Measurements from ENCODE around the gene TNRC6A.
"Not testable (repeated sequence)": the region's sequence is repeated elsewhere in the genome, so short reads cannot be mapped to it uniquely, and the experiment has no call there.

TNRC6A gene

GRCh38 chr16:24758373-24758772 is 28.9 kb downstream of the TNRC6A start:
- no peak for DNase-seq (ENCODE audit: low read depth in 2 of 2)

DNA sequence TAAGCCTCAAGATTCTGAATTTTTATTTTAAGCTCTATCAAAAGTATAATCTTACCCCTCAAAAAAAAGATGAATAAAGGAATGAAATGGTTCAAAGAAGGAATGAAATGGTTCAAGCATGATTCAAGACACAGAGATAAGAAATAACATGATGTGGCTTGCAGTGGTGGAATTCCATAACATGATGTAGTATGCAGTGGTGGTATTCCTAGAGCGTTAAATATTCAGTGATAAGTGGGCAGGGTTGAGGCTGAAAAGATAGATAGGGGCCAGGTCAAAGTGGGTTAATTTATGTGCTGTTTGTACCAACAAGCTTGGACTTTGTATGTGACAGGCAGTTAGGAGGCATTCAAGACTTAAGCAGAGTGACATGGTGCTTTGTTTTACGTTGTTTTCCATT is 29.6 kb downstream of the TNRC6A start:
- no peak for DNase-seq (ENCODE audit: low read depth in 2 of 2)

DNA sequence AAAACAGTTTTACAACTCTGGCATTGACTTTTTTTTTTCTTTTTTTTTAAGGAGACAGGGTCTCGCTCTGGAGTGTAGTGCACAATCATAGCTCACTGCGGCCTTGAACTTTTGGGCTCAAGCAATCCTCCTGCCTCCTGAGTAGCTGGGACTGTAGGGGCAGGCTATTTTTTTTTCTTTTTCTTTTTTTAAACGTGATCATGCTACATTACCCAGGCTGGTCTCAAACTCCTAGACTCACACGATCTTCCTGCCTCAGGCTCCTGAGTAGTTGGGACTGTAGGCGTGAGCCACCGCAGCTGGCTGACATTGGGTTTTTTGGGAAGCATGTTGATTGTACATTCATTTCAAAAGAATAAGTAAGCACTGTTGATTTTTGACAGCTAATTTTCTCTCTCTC is 32.1 kb downstream of the TNRC6A start:
- no peak for DNase-seq (ENCODE audit: low read depth in 2 of 2)

DNA sequence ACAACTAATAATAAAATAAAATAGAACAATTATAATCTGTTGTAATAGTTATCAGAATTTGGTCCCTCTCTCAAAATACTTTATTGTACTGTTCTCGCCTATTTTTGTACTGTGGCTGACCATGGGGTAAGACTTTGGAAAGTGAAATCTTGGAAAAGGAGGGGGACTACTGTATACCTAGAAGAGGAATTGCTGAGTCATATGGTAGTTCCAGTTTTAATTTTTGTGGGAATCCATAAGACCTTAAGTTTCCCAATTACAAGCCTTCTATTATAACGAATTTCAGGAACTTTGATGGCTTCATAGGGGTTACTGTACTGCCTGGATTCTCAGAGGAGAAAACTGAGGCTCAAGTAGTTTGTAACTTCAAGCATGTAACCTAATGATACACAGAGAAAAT is 35.5 kb downstream of the TNRC6A start:
- no peak for DNase-seq (ENCODE audit: low read depth in 2 of 2)

DNA sequence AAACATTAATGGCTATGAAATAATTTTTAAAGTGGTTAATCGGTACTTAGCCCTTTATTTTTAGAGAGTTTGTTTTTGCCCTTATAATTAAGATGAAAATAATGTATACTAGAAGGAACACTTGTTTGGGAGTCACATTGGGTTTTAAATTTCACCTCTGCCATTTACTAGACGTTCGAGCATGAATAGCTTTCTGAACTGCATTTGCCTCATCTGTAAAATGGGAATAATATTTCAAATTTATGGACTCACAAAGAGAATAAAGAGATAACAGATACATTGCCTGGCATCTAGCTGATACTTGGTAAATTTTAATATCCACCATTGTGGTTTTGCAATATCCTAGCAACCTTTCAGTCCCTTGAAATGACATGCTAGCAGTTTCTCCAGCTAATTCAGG is 36.6 kb downstream of the TNRC6A start:
- no peak for DNase-seq (ENCODE audit: low read depth in 2 of 2)

DNA sequence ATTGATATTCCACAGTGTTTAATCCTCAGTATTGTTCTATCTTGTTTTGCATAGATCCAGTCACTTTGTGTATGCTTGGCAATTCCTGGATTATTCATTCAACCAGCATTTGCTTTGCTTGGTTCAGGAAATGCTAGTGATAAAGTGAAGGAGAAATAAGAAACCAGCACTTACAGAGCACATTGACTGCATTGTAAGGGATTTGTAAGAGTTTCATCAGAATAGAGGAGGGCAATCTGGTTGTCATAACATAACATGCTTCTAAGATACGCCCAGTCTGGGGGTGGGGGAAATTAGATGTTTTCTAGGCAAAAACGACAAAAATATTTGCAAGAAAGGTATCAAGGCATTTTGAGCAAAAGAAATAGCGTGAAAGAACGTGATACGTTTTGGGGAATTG is 40.4 kb downstream of the TNRC6A start:
- DNase-seq (ENCODE audit: low read depth in 2 of 2), result no peak

GRCh38 chr16:24771132-24771778 is 41.8 kb downstream of the TNRC6A start:
- DNase-seq (ENCODE audit: low read depth in 2 of 2), result no peak

- no peak for DNase-seq (ENCODE audit: low read depth in 2 of 2)
Measured at GRCh38 chr16:24771779-24772157, 42.3 kb downstream of the TNRC6A start.

GRCh38 chr16:24773771-24774427 is 44.4 kb downstream of the TNRC6A start:
- no peak for DNase-seq (ENCODE audit: low read depth in 2 of 2)

- no peak for DNase-seq (ENCODE audit: low read depth in 2 of 2)
Measured at GRCh38 chr16:24774510-24774909, 45.1 kb downstream of the TNRC6A start.

- DNase-seq (ENCODE audit: low read depth in 2 of 2), result no peak
Measured at GRCh38 chr16:24775455-24775854, 46.0 kb downstream of the TNRC6A start.

- DNase-seq (ENCODE audit: low read depth in 2 of 2), result no peak
Measured at GRCh38 chr16:24776501-24777220, 47.2 kb downstream of the TNRC6A start.

GRCh38 chr16:24778671-24779070 is 49.2 kb downstream of the TNRC6A start:
- no peak for DNase-seq (ENCODE audit: low read depth in 2 of 2)

GRCh38 chr16:24781256-24781655 is 51.8 kb downstream of the TNRC6A start:
- DNase-seq (ENCODE audit: low read depth in 2 of 2), result no peak

DNA sequence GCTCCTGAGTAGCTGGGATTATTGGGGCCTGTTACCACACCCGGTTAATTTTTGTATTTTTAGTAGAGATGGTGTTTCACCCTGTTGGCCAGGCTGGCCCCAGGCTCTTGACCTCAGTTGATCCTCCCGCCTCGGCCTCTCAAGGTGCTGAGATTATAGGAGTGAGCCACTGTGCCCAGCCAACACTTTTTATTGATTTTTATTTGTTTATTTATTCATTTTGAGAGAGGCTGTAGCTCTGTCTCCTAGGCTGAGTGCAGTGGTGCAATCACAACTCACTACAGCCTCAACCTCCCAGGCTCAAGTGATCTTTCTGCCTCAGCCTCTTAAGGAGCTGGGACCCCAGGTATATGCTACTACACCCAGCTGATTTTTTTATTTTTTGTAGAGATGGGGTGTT is 54.7 kb downstream of the TNRC6A start:
- DNase-seq (ENCODE audit: low read depth in 2 of 2), result no peak

DNA sequence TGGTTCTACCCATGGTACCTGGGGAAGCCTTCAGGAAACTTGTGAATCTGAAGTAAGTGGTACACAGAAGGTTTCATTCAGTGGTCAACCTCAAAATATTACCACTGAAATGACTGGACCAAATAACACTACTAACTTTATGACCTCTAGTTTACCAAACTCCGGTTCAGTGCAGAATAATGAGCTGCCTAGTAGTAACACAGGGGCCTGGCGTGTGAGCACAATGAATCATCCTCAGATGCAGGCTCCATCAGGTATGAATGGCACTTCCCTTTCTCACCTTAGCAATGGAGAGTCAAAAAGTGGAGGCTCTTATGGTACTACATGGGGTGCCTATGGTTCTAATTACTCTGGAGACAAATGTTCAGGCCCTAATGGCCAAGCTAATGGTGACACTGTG is 60.4 kb downstream of the TNRC6A start:
- DNase-seq (ENCODE audit: low read depth in 2 of 2), result no peak

DNA sequence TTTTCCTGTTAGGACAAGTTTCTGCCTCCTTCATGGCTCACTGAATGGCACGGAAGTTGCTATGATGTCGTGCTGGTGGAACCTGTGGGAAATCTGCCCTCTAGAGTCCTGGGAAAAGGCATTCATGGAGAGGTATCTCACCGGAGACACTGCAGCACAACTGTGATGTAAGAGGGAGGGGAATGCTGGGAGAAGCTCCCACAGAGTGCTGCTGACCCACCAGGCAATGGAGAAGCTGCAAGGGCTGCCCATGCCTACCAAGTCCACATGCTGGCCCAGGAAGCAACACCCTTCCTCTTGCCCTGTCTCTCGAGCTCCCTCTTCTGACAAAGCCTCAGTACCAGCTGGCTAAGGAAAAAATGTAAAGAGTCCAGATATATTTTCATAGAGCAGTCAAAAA is 71.1 kb downstream of the TNRC6A start:
- no peak for DNase-seq (ENCODE audit: low read depth in 2 of 2)

DNA sequence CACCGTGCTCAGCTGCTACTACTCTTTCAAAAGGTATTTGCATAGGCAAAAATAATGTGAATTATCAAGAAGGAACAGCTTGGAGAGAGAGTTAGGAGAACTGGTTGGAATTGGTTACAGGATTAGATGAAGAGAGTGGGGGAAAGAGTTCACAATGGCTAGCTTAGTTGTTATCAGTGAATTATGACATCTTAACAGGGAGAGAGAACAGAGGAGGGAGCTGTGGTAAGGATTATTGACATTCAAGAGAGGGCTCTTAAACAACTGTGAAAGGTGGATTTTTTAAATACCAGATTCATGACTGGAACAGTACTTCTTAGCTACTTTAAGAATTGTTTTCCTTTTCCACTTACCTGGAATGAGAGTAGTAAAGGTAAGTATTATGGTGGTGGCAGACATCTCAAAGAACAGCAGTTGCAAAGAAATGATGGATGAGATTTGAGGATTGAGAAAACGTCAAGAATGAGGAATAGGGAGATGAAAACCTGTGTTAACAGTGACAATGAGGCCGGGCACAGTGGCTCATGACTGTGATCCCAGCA is 72.4 kb downstream of the TNRC6A start:
- no peak for DNase-seq (ENCODE audit: low read depth in 2 of 2)

GRCh38 chr16:24805484-24805883 is 76.0 kb downstream of the TNRC6A start:
- no peak for DNase-seq (ENCODE audit: low read depth in 2 of 2)

DNA sequence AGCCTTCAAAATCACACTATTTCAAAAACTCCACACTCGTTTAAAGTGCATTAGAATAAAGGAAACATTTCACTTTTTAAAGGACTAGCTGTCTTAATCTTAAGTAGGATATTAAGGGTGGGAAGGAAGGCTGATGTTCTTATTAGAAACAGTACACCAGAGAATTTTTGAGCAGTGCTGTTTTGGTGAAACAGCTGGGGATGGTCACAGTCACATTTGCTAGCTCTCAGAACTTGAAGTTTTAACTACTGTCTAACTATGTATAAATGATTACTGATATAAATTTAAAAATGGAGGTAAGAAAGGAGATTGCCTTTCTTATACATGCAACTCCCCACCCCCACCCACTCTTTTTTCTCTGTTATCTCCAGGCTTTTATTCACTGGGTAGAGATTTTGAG is 77.8 kb downstream of the TNRC6A start:
- no peak for DNase-seq (ENCODE audit: low read depth in 2 of 2)

DNA sequence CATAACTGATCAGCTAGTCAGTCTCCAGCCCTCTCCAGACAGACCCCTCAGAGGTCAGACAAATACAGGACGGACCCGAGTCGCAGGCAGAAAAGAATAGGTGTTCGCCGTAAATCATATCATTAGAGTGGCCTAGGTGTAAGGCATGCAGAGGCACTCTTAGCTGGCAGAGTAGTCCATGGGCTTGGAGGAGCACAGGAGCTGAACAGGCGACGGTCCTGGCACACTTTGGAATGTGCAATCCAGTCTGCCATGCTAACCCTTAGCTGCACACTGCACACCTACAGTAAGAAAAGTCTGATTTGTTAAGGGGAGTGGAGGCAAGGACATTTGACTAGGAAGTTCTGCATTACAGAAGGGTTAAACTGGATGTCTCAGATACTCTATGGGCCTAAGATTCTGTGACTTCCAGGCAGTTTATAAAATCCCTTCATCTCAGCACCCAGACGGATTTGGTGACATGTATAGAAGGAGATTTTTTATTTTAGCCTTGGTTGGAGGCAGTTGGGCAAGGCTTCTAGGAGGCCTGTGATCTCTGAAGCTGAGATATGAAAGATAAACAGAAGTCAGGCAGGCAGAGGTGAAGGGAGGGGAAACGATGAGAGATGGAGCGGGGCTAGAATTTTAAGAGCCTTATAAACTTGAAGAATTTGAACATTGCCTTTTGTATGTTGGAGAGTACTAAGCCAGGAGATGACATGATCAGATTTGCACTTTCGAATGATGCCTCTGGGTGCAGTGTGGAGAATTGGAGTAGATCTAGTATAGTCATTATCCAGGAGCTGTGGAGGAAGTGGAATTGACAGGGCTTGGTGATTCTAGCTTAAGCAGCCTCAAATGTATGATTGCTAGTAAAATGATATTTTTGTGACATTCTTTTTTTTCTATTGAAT is 81.7 kb downstream of the TNRC6A start:
- DNase-seq (ENCODE audit: low read depth in 2 of 2), result no peak

GRCh38 chr16:24812813-24813212 is 83.4 kb downstream of the TNRC6A start:
- DNase-seq (ENCODE audit: low read depth in 2 of 2), result not testable (repeated sequence)
